GM12878 (cell line): ENCODE data around the gene ARSJ. TPM values are rescaled to one million over a fixed set of nuclear protein-coding genes. Genes with fewer than 3 reads are reported as not detected.
"Not testable (repeated sequence)": the region's sequence is repeated elsewhere in the genome, so short reads cannot be mapped to it uniquely, and the experiment has no call there.

Experiments used
- ATAC-seq: fragments of 200-7000 bp; cut with Tn5 transposase; 3 replicates; pipeline ENCODE4 v1.9.1; 2020; ENCODE audit warnings: mild to moderate bottlenecking, moderate library complexity
- BruUV-seq: library from RNA; stranded (reverse); fragments of 400-500 nt; replicated peaks from 2 replicates; lab custom pipeline; 2021; lab: Mats Ljungman, UMichigan
- CTCF ChIA-PET: fragments of 300-600 bp; sonication (Branson Sonifier 250); formaldehyde crosslinking; extraction: SDS; loops from one replicate; lab custom pipeline; 2021; ENCODE audit warnings: inconsistent platforms; lab: Yijun Ruan, JAX
- POLR2A ChIA-PET: fragments of 350-600 bp; formaldehyde crosslinking; extraction: SDS; loops from one replicate; lab custom pipeline; 2021; ENCODE audit warnings: inconsistent platforms; lab: Charles Lee
- RAD21 ChIA-PET: fragments of 300-600 bp; sonication (Branson Sonifier 250); formaldehyde crosslinking; loops from one replicate; lab custom pipeline; 2023; ENCODE audit warnings: antibody characterized with exemption; ENCODE audit not compliant: unreplicated experiment; lab: Charles Lee
- SMC1A ChIA-PET: fragments of 300-600 bp; sonication (Branson Sonifier 250); formaldehyde crosslinking; loops from one replicate; lab custom pipeline; 2023; ENCODE audit not compliant: unreplicated experiment, uncharacterized antibody; lab: Charles Lee
- DNase-seq: peaks from one replicate; pipeline ENCODE4 v3.0.0-alpha.2; 2011; ENCODE audit warnings: low read depth, low spot score
- FAIRE-seq: peaks from 3 replicates; lab custom pipeline; 2011; peaks lifted over from hg19 to GRCh38; lab: Jason Lieb, UNC
- H2AFZ ChIP-seq: 2 replicates; pipeline ENCODE4 v1.6.0; 2011; ENCODE audit warnings: low read depth, low read length, control low read depth; ENCODE audit not compliant: control insufficient read depth
- H3K27ac ChIP-seq: 2 replicates; pipeline ENCODE4 v1.5.1; 2011; ENCODE audit warnings: control low read depth; ENCODE audit not compliant: control insufficient read depth, insufficient read depth
- H3K27me3 ChIP-seq, 2 experiments: replicated peaks in 1 of 2; 2 replicates each; pipeline versions ENCODE4 v1.6.0 to v1.6.1; 2011; ENCODE audit warnings: low read length in 1 of 2; ENCODE audit not compliant: control insufficient read depth in 2 of 2, insufficient read depth in 2 of 2
- H3K36me3 ChIP-seq, 2 experiments: 2 replicates each; pipeline ENCODE4 v1.5.1; 2011; ENCODE audit warnings: low read length in 1 of 2; ENCODE audit not compliant: control insufficient read depth in 2 of 2, insufficient read depth in 2 of 2
- H3K4me1 ChIP-seq: 2 replicates; pipeline ENCODE4 v1.6.1; 2011; ENCODE audit warnings: mild to moderate bottlenecking, low read length, moderate library complexity, mixed read lengths; ENCODE audit not compliant: control insufficient read depth, insufficient read depth
- H3K4me2 ChIP-seq: 2 replicates; pipeline ENCODE4 v1.6.0; 2011; ENCODE audit warnings: control low read depth; ENCODE audit not compliant: control insufficient read depth, insufficient read depth
- H3K4me3 ChIP-seq: fragments of 200-600 bp; sonication (generic); 2 replicates; pipeline ENCODE4 v1.5.1; 2016
- H3K79me2 ChIP-seq: 2 replicates; pipeline ENCODE4 v1.6.0; 2011; ENCODE audit warnings: low read length; ENCODE audit not compliant: control insufficient read depth, insufficient read depth
- H3K9ac ChIP-seq: 2 replicates; pipeline ENCODE4 v1.8.0; 2011; ENCODE audit warnings: low read length, control low read depth, mixed read lengths; ENCODE audit not compliant: control insufficient read depth, insufficient read depth
- H3K9me3 ChIP-seq: replicated peaks from 3 replicates; pipeline ENCODE4 v1.5.1; 2011; ENCODE audit warnings: mild to moderate bottlenecking, low read length; ENCODE audit not compliant: control insufficient read depth, insufficient read depth
- H4K20me1 ChIP-seq: 2 replicates; pipeline ENCODE4 v1.6.0; 2011; ENCODE audit not compliant: control insufficient read depth, insufficient read depth
- FOS ChIP-seq: IDR thresholded peaks from 3 replicates; pipeline ENCODE4 v1.6.1; 2011; ENCODE audit warnings: borderline replicate concordance; ENCODE audit not compliant: insufficient read length; ENCODE audit errors: extremely low read depth
- GATAD2B ChIP-seq: fragments of 450-650 bp; conservative IDR thresholded peaks from 2 replicates; pipeline ENCODE4 v1.6.1; 2017; ENCODE audit warnings: low read depth, mild to moderate bottlenecking, moderate library complexity
- PAX8 ChIP-seq: fragments of 450-650 bp; IDR thresholded peaks from 2 replicates; pipeline ENCODE4 v1.6.1; 2017; ENCODE audit warnings: mild to moderate bottlenecking, moderate library complexity
- WGBS: methylation state at CpG from one replicate; pipeline ENCODE4 v1.1.6; 2016; ENCODE audit warnings: low lambda C conversion rate; ENCODE audit not compliant: insufficient replicate concordance, insufficient coverage; ENCODE audit errors: missing lambda C conversion rate; 5-methylcytosine and 5-hydroxymethylcytosine counted together
- in situ Hi-C: fragments of 300-500 bp; cut with MboI; formaldehyde crosslinking; loops from 9 replicates; pipeline ENCODE4 v1.14.3; 2018; ENCODE audit warnings: mixed read lengths
- intact Hi-C: fragments of 100-400 bp; cut with micrococcal nuclease; formaldehyde crosslinking; loops from one replicate; pipeline ENCODE4 v1.14.2; 2022; ENCODE audit not compliant: unreplicated experiment
- polyA plus RNA-seq, 11 experiments: library from polyadenylated mRNA; depleted of rRNA in 4 of 11; unstranded in 6 of 11; stranded (reverse) in 5 of 11; fragments of >200 nt; fragmentation: Nextera tagmentation in 4 of 11; fragmentation: Illumina TruSeq in 1 of 11; extraction: Ambion mirVana in 4 of 11; extraction: Trizol in 1 of 11; gene quantifications; 1 replicate in 1 of 11; 2 replicates in 10 of 11; pipeline versions ENCODE4 v1.2.1 to v1.2.3, GENCODE V29; 2011 to 2016; ENCODE audit warnings: inconsistent platforms in 2 of 11, missing spikeins in 2 of 11, low read depth in 1 of 11
- total RNA-seq, 4 experiments: library from RNA; depleted of rRNA in 3 of 4; stranded (reverse); fragments of >200 nt in 3 of 4; fragmentation: Illumina TruSeq in 1 of 4; extraction: Trizol in 1 of 4; gene quantifications; 2 replicates each; pipeline versions ENCODE4 v1.2.1 to v1.2.3, GENCODE V29; 2013 to 2021

ARSJ gene
- total and polyA plus RNA-seq, 10 of the 15 experiments (the other 5 are each of a cell fraction or from before 2014, with no cell fraction given): under 0.01 to 0.19 (median 0.04) TPM; not detected in 5

- DNase-seq (no peak), FAIRE-seq (no peak), ATAC-seq (no peak)
- ChIA-PET POLR2A (no interaction called here), RAD21 (no interaction called here), SMC1A (no interaction called here), CTCF (interaction anchor here (0.6 to 0.8 kb wide), 2 partner anchors 38 to 534 kb away, joined by 3 read pairs; no protein-coding TSS in a partner anchor)
- Histone ChIP-seq H3K36me3 (no peaks in the 10 kb centered on the region), H3K4me2 (no peak overlapping the region), H3K4me3 (no peak overlapping the region), H3K4me1 (no peaks in the 10 kb centered on the region), H3K79me2 (no peaks in the 10 kb centered on the region), H4K20me1 (no peaks in the 10 kb centered on the region), H3K9me3 (no peaks in the 10 kb centered on the region), H3K27me3 (no peaks in the 10 kb centered on the region), H2AFZ (no peak overlapping the region), H3K9ac (no peak overlapping the region), H3K27ac (no peak overlapping the region)
- no TSS peak for BruUV-seq
- WGBS: 56% methylated on average over 4 of the region's 4 CpGs
- intact Hi-C loops (no loop called here), in situ Hi-C loops (no loop called here)
- TF ChIP-seq FOS (no peak), GATAD2B (no peak), PAX8 (no peak)
Measured at GRCh38 chr4:114005569-114006442, 26.4 kb upstream of the ARSJ start.

- RAD21 ChIA-PET, H3K9ac ChIP-seq, intact Hi-C loops, H3K79me2 ChIP-seq, H3K27ac ChIP-seq, BruUV-seq, H3K9me3 ChIP-seq, H2AFZ ChIP-seq, FAIRE-seq, H3K4me1 ChIP-seq, H3K4me2 ChIP-seq, H3K27me3 ChIP-seq, SMC1A ChIA-PET, H3K36me3 ChIP-seq, in situ Hi-C loops, H3K4me3 ChIP-seq, ATAC-seq, H4K20me1 ChIP-seq, DNase-seq: not testable (repeated sequence)
- 70% methylated on average over 20 of the region's 20 CpGs for WGBS
- ChIA-PET CTCF (interaction anchor here (1.1 kb wide), 1 partner anchor 66 kb away, joined by 3 read pairs; no protein-coding TSS in a partner anchor), POLR2A (interaction anchor here (0.5 kb wide), 1 partner anchor 98 kb away, joined by 5 read pairs; no protein-coding TSS in a partner anchor)
Measured at GRCh38 chr4:114004483-114005226, 25.2 kb upstream of the ARSJ start.
